HFFc6 (cell line): Measurements from ENCODE around the gene ABHD8. TPM values are rescaled to one million over a fixed set of nuclear protein-coding genes. Genes with fewer than 3 reads are reported as not detected.

Source experiments
- DNase-seq: peaks from one replicate; pipeline ENCODE4 v3.0.0-alpha.2; 2018
- H3K27ac Mint-ChIP-seq: 2 replicates; pipeline ENCODE4 v1.8.0; 2020; ENCODE audit warnings: mild to moderate bottlenecking, mixed read lengths
- H3K27me3 Mint-ChIP-seq: 2 replicates; pipeline ENCODE4 v1.8.0; 2021; ENCODE audit warnings: mild to moderate bottlenecking, moderate library complexity, mixed read lengths; ENCODE audit not compliant: insufficient read depth
- H3K36me3 Mint-ChIP-seq: 2 replicates; pipeline ENCODE4 v1.8.0; 2021; ENCODE audit warnings: low read depth, mixed read lengths
- H3K4me1 Mint-ChIP-seq: 2 replicates; pipeline ENCODE4 v1.8.0; 2020; ENCODE audit warnings: low read depth, mixed read lengths
- H3K4me3 Mint-ChIP-seq: 2 replicates; pipeline ENCODE4 v1.8.0; 2020; ENCODE audit warnings: mild to moderate bottlenecking, moderate library complexity, mixed read lengths
- H3K9me3 Mint-ChIP-seq: 2 replicates; pipeline ENCODE4 v1.8.0; 2020; ENCODE audit warnings: mild to moderate bottlenecking, mixed read lengths
- total RNA-seq, 6 experiments: library from RNA; stranded (reverse); fragmentation: NEBNext Ultra II Directional; extraction: Animal tissue kit (Norgen Biotek cat#: 25700); gene quantifications; 2 replicates in 1 of 6; 3 replicates in 5 of 6; pipeline ENCODE4 v1.2.3, GENCODE V29; 2021
- TF ChIP-seq, protein P1 (sequence below): fragments of 200-600 bp; sonication (generic); IDR thresholded peaks from 2 replicates; pipeline ENCODE4 v1.5.0; 2021; ENCODE audit warnings: antibody characterized with exemption, mild to moderate bottlenecking

Gene ABHD8
- total RNA-seq, 6 experiments from 2014 or later: 6.7 to 9.9 (median 8.9) TPM

DNA sequence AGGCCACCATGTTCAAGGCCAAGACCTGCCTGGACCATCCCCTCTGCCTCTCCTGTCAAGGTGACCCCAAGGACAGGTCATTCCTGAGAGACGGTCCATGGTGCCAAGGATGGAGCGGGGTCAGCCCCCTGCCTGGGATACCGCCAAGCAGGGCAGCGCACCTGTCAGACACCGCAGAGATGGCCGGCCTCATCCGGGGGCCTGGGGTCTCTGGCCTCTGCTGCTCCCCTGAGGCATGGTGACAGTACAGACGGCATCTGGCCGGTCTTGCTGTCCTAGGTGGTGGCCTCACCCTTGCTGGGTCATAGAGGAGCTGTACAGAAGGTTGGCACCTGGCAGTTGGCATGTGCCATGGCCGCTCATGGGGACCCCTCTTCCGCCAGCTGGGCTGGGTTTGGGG, 17.2 kb upstream of the ABHD8 start:
- Mint-ChIP-seq H3K4me1 (peaks cover 9% of the 10 kb centered on the region), H3K9me3 (no peaks in the 10 kb centered on the region), H3K36me3 (peaks cover 13% of the 10 kb centered on the region), H3K4me3 (no peak overlapping the region), H3K27ac (no peak overlapping the region), H3K27me3 (peaks cover 2% of the 10 kb centered on the region; the same call in 1 of the 2 replicates)
- TF ChIP-seq, protein P1, sequence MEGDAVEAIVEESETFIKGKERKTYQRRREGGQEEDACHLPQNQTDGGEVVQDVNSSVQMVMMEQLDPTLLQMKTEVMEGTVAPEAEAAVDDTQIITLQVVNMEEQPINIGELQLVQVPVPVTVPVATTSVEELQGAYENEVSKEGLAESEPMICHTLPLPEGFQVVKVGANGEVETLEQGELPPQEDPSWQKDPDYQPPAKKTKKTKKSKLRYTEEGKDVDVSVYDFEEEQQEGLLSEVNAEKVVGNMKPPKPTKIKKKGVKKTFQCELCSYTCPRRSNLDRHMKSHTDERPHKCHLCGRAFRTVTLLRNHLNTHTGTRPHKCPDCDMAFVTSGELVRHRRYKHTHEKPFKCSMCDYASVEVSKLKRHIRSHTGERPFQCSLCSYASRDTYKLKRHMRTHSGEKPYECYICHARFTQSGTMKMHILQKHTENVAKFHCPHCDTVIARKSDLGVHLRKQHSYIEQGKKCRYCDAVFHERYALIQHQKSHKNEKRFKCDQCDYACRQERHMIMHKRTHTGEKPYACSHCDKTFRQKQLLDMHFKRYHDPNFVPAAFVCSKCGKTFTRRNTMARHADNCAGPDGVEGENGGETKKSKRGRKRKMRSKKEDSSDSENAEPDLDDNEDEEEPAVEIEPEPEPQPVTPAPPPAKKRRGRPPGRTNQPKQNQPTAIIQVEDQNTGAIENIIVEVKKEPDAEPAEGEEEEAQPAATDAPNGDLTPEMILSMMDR: no peak
- DNase-seq: no peak

DNA sequence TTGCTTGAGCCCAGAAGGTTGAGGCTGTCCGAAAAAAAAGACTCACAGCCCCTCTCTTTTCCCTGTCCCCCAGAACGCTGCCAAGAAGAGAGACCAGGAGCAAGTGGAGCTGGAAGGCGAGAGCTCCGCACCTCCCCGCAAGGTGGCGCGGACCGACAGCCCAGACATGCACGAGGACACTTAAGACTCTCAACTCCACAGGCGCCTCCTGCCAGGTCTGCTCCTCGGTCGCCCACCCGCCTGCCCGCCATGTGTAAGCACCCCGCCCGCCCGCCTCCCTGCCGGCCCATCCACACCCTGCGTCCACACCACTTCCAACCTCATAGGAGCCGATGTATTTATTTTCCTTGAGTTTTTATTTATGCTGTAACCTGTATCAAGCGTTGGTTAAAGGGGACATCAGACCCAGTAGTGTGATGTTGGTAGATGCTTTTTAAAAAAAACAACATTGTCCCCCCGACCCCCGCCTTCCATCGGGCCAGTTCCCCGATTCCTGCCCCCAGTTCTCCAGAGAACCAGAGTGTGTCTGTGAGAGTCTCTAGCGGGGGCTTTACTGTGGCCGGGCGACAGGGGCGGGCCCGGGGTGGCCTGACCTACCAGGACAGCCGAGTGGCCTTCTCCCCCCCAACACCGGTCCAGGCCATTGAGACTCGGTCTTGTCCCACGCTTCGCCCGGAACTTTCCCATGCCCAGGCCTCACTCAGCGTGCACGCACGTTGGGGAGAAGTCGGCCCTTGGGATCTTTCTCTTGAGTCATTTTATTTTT, 16.4 kb upstream of the ABHD8 start:
- Mint-ChIP-seq H3K4me3 (no peak overlapping the region), H3K36me3 (peaks cover 14% of the 10 kb centered on the region), H3K27ac (no peak overlapping the region), H3K9me3 (no peaks in the 10 kb centered on the region), H3K27me3 (peaks cover 2% of the 10 kb centered on the region; the same call in 1 of the 2 replicates), H3K4me1 (peaks cover 9% of the 10 kb centered on the region)
- TF ChIP-seq, protein P1: no peak
- DNase-seq: no peak

DNA sequence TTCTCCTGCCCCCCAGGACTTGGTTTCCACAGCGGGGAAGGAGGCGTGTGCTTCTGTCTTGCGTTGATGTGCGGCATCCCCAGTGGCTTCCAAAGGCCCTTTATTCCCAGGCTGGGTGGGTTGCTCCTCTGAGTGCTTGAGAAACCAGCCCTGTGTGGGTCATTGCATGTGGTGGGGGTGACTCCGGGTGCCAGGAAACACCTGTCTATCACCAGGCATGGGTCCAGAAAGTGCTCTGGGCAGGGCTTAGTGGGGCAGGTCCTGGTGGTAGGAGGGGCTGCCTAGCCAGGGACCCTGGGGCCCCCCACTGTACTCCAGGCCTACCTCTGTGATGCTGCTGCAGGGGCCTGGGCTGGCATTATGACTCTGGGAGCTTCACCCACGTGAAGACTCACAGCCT, 15.7 kb upstream of the ABHD8 start:
- TF ChIP-seq, protein P1: no peak
- no peak overlapping the region for H3K4me3 Mint-ChIP-seq
- H3K4me1 Mint-ChIP-seq: peaks cover 9% of the 10 kb centered on the region
- DNase-seq: no peak
- no peaks in the 10 kb centered on the region for H3K9me3 Mint-ChIP-seq
- H3K36me3 Mint-ChIP-seq: peaks cover 14% of the 10 kb centered on the region
- H3K27me3 Mint-ChIP-seq: peaks cover 2% of the 10 kb centered on the region; the same call in 1 of the 2 replicates
- no peak overlapping the region for H3K27ac Mint-ChIP-seq

DNA sequence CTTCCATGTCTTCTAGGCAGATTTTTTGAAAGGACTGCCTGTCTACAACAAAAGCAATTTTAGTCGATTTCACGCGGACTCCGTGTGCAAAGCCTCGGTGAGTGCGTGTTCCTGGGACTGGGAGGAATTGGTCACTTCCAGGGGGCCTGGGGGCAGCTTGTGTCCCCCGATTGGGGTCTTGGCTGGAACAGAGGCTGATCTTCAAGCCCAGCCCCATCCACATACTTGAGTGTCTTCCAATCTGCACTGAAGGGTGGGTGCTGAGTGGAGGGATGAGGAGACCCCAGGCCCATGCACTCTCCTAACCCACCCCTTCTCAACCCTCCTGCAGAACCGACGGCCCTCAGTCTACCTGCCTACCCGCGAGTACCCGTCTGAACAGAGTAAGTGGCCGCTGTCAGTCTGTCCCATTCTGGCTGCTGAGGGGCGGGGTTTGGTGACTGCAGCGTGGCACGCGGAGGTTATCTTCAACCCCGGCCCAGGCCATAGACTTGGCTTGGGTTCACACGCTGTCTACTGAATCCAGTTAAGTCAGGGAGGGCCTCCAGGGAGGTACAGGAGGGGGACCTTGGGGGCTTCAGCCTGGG, 10.9 kb upstream of the ABHD8 start:
- DNase-seq: no peak
- H3K36me3 Mint-ChIP-seq: peaks cover 20% of the 10 kb centered on the region
- TF ChIP-seq, protein P1: no peak
- no peak overlapping the region for H3K27ac Mint-ChIP-seq
- peaks cover 23% of the 10 kb centered on the region for H3K4me1 Mint-ChIP-seq
- H3K4me3 Mint-ChIP-seq: no peak overlapping the region
- H3K9me3 Mint-ChIP-seq: no peaks in the 10 kb centered on the region
- H3K27me3 Mint-ChIP-seq: no peaks in the 10 kb centered on the region; the same call in 1 of the 2 replicates

DNA sequence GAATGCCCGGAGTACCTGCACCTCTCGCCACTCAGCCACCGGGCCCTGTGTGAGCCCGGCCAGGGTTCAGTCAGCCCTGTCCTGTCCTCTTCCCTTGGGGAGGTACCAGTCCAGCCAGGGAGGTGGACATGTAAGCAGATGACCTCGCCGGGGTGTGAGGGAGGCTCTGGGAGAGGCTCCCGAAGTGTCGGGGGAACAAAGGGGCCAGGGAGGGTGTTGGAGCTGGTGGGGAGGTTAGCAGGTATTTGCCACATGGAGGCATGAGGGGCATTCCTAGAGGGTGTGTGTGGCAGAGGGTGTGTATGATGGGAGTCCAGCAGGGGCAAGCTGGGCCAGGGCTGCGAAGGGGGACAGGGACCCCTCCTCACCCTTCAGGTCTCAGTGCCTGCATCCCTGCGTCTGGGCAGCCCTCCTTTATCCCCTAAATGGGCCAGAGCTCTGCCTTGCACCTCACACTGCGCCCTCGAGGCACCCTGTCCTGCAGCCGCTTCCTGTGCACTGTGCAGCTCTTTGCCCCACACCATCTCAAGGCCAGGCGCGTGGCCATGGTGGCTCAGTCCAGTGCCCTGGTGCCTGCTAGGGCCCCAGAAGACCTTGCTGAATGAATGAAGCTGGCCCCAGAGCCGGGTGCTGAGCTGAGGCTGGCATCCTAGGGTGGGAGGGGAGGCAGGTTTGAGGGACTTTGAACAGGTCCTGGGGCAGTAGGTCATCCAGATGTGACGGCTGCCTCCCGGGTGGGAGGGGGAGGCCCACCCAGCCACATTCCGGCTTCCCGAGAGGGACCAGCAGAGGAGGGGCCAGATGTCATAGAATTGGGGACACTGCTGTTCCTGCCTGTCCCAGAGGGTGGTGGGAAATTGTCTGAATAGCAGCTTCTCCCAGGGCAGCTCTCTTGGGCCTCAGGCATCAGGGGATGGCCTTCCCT, 9.2 kb upstream of the ABHD8 start:
- TF ChIP-seq, protein P1: no peak
- H3K36me3 Mint-ChIP-seq: peaks cover 20% of the 10 kb centered on the region
- H3K27ac Mint-ChIP-seq: peak overlapping the region; percentile 86
- peak overlapping the region; percentile 79 for H3K4me3 Mint-ChIP-seq
- no peaks in the 10 kb centered on the region for H3K27me3 Mint-ChIP-seq
- peaks cover 30% of the 10 kb centered on the region for H3K4me1 Mint-ChIP-seq
- H3K9me3 Mint-ChIP-seq: no peaks in the 10 kb centered on the region
- DNase-seq: no peak
